ENCODE measurements around the gene LANCL3.
"Not testable (repeated sequence)": the region's sequence is repeated elsewhere in the genome, so short reads cannot be mapped to it uniquely, and the experiment has no call there.

LANCL3 gene

DNA sequence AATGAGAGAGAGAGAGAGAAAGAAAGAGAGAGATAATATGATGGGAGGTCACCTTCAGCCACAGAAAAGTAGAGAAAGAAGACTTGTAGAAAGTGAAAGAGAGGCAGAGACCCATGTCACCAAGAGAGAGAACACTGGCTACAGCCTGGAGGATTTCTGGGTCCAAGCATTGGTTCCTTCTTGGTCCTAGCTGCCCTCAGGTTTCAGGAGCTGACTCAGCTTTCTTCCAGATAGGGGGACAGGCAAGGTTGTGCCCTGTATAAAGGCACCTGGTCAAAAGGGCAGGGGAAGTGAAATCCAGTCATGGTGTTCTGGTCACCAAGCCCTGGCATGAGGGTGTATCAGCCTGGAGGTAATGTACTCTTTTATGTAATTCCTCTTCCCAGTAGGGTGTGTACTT, 66.6 kb downstream of the LANCL3 start:
- DNase-seq: no peak

DNA sequence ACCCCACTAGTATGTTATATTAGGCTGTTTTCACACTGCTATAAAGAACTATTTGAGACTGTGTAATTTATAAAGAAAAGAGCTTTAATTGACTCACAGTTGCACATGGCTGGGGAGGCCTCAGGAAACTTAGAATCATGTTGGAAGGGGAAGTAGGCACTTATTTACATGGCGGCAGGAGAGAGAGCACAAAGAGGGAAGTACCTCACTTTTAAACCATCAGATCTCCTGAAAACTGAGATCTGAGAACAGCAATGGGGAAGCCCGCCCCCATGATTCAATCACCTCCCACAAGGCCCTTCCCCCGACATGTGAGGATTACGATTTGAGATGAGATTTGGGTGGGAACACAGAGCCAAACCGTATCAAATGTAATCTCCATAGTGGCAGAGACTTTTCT, 68.7 kb downstream of the LANCL3 start:
- DNase-seq: no peak

DNA sequence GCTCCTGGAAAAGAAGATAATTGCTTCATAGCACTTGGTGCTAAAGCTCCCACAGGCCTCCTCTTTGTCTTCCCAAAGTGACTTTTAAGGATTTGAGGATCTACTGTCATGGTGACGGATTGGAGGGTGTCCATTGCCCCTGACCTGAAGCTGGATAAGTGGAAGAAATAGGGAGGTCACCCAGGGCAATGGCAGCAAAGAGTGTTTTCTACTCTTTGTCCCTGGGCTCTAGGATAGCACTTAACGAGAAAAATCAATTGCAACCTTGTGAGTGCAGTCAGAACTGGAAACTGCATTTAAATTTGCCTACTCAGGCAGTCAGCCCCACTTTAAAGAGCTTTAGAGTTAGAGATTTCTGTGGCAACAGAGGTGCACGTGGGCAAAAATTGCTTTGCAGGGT, 70.4 kb downstream of the LANCL3 start:
- no peak for DNase-seq

DNA sequence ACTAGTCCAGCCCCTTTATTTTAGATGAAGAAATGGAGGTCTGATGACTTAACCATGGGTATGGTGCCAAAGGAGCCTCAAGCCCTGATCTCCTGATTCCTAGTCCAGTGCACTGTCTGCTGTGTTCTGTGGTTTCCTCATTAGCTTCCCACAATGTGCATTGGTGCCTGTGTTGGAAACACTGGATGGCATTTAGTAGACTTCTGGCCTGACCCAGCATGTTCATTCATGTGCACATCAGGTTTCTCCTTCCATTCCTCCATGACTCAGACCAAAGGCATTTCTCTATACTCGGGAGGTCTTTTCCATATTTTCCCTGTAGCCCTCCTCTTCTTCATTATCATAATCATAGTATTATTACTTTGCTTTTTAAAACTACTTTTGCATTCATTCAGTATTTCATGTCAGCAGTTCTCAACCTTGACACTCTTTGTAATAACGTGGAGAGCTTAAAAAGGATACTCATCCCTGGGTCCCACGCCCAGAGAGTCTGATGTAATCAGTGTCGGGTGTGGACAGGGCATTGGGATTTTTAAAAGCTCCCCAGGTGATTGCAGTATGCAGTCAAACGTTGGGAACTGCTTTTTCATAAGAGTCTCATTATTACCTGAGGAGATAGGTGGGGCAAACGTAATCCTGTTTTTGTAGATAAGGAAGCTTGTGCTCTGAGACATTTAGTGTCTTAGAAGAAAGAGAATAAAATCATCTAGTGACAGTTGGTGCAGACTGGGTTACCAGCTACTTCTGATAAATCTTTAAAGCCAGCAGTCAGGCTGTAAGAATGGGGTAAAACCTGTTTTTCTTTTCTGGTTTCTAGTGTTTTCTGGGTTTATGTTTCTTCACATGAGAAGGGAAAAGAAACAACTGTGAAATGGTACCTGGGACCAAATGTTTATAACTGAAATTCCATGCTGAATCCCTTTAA, 73.2 kb downstream of the LANCL3 start:
- no peak for DNase-seq

DNA sequence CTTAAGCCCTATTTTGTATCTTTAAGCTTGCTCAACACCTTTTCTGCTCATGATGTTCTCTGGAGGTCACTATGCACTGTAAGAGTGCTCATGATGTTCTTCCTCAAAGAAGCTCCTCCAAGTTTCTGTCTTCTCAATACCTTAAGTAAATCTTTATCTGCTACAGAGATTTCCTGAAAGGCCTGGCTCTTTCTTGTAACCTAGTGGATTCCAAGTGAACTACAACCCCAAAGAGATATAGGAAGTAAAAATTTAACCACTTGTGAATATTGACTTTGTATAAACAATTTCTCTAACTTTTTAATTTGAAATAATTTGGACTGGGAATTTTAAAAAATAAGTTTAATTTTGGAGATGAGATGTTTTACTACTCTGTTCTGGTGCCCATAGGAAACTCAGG, 74.8 kb downstream of the LANCL3 start:
- DNase-seq: no peak

DNA sequence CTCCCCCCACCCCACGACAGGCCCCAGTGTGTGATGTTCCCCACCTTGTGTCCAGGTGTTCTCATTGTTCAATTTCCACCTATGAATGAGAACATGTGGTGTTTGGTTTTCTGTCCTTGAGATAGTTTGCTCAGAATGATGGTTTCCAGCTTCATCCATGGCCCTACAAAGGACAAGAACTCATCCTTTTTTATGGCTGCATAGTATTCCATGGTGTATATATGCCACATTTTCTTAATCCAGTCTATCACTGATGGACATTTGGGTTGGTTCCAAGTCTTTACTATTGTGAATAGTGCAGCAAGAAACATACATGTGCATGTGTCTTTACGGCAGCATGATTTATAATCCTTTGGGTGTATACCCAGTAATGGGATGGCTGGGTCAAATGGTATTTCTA, 79.4 kb downstream of the LANCL3 start:
- not testable (repeated sequence) for DNase-seq

DNA sequence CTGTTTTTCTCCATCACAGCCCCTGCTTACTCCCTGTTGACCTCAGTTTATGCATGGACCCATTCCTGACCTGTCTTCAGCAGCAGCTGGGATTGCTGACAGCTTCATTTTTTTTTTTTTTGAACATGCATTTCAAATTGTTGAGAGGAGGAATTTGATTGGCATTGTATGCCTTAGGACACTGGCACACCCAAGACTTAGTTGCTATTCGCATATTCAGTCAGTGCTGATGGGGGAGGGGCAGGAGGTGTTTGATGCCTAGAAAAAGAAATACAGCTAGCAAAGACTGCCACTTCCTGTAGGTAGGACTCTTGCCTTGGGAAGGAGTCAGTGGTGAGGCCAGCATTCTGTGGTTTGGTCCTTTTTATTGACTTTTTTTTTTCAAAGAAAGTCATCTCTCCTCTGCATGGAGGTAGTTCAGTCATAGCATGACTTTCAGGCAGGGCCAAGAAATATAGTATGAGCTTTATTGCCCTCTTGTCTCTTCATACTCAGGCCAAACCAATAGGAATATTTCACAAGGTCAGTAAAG, 80.5 kb downstream of the LANCL3 start:
- DNase-seq: no peak

DNA sequence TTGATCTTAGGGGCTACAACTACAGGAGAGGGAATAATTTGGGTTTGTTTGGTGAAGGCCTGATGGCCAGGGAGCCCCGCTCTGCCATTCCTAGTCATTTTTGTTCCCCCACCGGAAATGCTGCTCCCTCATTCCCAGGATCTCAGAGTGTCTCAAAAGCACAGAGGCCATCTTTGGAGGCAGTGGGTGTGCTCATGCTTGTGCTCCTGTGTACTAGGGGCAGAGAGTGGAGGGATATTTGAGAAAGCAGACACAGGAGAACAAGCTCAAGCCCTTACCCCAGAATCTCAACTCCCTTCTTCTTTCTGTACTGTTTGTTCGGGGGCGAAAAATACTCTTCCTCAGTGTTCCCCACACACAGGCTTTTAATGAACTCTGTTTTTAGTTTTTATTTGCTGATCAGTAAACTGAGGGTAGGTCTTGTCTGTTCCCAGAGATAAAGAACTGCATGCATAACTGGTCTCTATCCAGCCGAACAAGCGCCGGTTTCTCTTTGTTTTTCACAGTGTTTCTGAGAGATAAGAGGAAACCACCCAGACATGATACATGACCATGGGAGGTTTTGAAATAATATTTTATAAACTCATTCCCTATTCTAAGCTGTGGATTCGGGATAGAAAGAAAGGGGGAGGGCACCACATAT, 81.2 kb downstream of the LANCL3 start:
- DNase-seq: no peak

DNA sequence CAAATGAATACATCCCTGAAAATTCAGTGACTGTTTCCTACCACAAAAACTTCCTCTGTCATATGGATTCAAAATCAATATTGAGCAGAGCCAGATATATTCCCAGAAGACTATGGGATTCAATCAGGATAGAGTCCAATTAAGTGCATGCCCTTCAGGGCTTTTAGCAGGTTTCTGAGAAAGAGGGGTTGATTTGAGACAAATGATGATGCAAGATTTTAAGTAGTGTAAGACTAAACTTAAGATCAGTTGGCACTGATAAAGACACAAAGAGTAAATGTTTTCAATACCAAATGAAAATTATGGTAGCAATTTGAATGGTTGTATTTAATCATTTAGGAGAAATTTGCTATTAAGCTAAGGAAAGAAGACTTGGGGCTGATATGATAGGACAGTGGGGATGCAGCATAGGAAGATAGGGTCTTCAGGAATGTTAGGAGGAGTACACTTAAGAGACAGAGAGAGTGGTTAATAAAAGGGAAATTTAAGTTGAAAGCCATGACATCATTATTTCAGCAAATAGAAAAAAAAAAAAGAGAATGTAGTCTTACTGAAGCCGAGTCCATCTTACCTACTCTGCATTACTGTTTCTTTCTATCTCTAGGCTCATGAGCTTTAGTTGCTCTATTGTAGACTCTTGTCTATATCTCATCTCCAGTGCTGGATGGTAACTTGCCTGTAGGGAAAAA, 82.1 kb downstream of the LANCL3 start:
- no peak for DNase-seq

DNA sequence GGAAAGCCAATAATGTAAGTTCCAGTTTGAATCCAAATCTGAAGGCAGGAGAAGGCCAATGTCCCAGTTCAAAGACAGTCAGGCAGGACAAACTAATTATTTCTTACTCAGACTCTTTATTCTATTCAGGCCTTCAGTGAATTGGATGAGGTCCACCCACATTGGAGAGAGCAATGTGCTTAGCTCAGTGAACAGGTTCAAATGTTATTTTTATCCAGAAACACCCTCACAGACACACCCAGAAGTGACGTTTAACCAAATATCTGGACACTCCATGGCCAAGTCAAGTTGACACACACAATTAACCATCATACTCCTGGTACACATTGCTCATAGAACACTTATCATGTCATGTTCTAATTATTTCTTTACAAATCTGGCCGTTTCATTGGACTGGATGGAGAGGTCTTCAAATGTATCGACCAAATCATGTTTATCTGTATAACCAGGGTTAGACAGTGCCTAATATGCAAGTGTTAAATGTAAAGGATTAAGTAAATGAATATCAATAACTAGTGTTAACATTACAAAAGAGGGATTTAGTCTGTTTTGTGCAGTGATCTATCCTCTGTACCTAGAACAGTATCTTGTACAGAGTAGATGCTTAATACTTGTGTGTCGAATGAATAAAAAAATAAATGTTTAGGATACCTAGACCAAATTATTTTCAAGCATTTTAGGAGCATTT, 87.0 kb downstream of the LANCL3 start:
- no peak for DNase-seq

DNA sequence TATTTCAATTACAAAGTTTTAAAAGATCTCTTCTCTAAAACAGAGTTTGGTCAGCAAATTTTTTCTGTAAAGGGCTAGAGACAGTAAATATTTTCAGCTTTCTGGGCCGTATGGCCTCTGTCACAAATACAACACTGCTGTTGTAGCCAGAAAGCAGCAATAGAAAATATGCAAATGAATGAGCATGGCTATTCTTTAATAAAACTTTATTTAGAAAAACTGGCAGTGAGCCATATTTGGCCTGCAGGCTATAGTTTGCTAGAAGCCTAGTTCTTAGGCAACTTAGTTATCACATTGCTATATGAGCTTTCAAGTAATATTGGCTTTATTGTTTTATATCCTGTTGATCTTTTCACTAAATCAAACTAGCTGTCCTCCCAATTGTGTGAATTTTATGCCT, 87.6 kb downstream of the LANCL3 start:
- no peak for DNase-seq

DNA sequence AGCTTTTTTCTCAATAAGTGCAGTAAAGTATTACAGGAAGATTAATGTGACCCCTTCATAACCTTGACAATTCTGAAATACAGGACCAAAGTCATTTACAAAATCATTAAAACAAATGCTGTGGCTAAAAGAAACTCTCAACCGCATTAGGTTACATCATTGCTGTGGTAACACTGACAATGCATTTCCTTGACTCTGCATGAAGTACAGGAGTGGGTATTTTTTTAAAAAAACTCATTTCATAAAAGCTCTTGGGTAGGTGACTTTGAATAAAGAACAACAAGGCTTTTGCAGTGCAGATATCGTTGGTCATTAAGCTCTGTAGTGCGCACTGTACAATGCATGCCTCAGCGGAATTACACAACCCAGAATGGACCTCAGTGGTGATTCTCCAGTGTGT, 90.7 kb downstream of the LANCL3 start:
- no peak for DNase-seq

DNA sequence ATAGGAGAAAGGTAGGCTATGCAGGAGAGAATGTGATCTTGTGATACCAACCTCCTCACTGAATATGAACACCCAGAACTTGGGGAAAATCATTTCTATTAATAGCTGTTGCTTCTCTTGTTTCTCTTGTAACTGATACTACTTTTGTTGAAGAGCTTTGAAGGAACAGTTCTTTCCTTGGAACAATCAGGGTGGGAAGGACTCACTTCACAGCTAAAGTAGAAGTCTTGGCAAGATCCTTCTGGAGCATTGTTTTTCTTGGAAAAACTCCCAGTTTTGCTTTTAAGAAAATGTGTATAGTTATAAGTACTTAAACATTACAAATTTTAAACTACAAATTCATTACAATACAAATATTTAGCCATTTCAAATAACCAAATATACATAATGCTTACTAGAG, 95.1 kb downstream of the LANCL3 start:
- DNase-seq: no peak

DNA sequence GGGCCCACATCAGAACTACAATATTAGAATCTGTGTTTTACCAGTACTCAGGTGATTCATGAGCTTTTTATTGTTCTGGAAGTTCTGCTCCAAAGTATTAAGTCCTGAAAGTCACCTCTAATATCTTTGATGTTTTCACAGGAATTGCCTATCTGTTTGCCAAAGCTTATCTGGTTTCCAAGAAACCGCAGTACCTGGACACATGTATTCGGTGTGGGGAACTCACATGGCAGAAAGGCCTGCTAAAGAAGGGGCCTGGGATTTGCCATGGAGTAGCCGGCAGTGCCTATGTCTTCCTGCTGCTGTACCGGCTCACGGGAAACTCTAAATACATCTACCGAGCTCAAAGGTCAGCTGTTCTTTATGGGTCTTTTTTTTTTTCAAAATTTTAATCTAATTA, 95.7 kb downstream of the LANCL3 start:
- DNase-seq: no peak

DNA sequence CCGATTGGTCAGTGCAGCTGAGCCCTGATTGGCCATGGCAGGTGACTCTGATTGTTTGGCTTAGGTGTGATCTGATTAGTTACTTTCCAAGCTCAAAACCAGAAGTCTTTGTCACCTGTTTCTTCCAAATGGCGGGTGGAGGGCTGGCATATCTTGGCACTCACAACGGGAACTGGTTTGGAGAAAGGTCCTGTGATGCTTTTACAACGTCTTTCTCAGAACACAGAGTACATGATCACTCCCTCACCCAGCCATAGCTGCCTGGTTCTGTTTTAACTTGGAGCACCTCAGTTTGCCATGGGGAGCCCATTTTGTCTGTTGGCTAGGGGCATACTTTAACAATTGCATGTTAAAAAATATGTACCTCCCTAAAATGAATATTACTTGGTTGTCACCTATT, 101.1 kb downstream of the LANCL3 start:
- DNase-seq: no peak

DNA sequence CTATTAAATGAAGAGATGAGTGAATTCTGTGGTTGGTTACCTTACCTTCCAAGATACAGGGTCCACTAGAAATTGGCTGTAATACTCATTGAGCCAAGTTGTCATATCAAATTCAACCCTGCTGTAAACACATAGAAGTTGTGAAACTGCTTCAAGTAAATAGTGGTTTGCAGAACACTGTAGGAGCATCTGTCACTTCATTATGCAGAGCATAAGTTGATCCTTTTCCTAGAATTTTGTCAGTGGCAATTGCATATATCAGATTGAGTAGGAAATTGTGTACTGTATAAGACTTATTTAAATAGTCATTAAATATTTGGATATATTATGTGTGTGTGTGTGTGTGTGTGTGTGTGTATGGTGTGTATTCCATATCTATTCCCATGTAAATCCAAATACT, 105.3 kb downstream of the LANCL3 start:
- no peak for DNase-seq

DNA sequence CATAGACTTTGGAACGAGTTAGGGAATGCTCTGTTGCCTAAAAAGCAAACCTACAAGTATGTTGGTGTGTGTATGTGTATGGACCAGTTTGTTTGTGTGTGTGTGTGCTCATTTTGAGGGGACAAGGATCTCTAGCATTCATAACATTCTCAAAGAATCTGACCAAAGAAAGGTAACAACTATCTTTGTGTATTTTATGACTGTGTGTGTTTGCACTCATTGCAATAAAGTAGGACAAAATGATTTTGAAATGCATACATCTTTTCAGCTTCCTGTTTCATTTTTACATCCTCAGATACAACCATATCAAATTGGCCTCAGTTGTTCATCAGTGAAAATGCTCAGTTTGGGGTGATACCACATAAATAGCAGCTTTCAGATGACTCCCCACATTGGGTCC, 105.8 kb downstream of the LANCL3 start:
- DNase-seq: no peak

DNA sequence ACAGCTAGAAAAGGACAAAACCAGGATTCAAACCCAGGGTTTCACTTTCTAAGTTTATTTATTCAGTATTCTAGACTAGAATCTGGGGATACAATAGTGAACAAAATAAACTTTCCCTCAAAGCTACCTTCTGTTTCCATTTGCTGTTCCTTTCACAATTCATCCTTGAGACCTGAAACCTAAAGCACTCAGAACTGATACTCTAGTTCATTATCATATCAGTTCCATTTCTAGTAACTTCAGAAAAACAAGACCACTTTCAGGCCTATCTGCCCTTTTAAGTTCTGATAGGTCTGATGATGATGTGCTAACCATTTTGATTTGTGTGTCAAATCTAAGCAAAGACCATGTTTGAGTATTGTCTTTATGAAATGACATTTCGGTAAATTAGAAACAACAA, 106.3 kb downstream of the LANCL3 start:
- DNase-seq: no peak

DNA sequence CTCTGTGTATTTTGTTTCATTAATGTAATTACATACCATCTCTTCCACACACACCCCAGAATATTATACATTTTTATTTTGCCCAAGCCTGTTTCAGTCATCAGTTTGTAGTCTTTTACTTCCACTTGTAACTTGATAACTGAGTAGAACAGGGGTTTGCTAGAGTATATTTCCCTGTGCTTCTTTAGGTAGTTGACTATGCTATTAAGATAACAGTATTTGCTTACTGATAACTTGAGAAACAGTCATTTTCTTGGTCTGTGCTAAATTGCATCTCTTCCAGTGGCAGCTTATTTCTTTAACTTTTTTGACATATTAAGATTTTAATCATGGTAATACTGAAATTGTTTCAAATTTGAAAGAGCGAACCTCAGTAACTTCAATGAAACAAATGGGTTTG, 107.1 kb downstream of the LANCL3 start:
- no peak for DNase-seq

DNA sequence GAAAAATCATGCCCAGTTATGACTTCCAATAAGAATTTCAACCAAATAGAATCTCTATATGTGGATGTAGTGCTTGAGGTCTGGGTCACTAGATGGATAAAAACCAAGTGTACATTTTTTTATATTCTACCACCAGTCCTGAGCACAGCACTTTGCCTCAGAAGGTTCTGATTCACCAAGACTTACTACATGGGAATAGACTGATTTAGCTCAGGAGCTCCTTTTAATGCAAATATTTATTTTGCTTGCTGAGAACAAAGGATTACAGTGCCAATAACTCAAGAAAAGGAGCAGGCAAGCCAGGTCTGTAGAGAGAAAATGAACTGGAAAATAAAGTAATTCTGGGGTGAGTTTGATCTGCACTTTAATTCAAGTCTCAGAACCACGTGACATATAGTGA, 107.8 kb downstream of the LANCL3 start:
- no peak for DNase-seq

DNA sequence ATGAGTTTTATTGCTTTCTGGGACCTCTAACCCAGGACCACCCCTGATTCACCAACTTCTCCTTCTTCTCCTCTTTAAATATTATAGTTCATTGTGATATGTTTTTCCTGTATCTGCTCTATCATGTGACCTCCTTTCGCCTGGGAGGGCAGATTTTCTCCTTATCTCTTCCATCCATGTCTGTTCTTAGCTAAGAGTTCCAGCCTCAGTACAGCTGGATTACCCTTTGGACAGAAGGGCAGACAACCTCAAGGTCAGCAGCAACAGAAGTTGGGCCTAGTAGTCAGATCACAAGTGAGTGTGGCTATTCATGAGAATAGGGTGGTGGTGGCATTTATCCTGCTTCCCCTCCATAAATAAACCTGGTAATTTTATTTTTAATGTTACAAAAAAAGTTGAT, 108.4 kb downstream of the LANCL3 start:
- no peak for DNase-seq

DNA sequence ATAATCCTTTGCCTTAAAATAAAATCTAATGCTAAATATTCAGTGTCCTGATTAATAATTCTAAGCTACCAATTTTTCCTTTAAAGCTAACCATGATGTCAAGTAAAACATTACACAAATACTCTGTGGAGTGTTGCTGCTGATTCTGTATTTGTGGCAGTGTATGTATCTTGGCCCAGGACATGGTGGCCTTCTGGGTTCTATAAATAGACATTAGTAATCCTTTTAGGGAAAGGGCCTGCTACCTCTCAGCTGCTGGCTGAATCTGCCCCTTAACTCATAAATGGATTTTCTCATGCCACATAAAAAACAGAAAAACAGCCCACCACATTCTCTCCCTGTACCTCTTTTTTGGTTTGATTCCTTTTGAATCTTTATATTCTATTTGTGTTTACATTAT, 113.0 kb downstream of the LANCL3 start:
- DNase-seq: no peak

DNA sequence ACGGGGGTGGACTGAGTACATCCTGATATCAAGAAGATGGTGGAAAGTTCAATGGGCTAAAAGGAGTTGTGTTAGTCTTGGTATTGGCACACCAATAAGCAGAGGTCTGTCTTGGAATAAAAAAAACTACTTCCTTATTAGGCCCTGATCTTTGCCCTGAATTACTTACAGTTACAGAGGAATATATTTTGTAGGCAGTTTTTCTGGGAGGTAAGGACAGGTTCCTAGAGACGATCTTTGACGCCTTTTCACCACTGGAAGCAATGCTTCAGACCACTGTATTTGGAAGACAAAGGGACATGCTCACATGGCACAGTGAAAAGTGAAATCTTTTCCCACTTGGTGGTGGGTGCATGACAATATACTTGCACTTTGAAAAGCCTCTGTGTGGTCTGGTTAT, 113.5 kb downstream of the LANCL3 start:
- DNase-seq: no peak

Measured in activated T-cell treated with anti-CD3 and anti-CD28 coated beads, Interleukin-2, amount 50 U/mL, for 1 hour (primary cell).